NCI-H526 treated with DMSO at 0.1 percent for 48 hours (cell line): ENCODE results near the gene RFWD3.

ENCODE experiments used
- DNase-seq: peaks from one replicate; lab custom pipeline; 2025; lab: John Stamatoyannopoulos, UW

Gene RFWD3

GRCh38 chr16:74578838-74579237, 87.8 kb downstream of the RFWD3 start:
- DNase-seq = no peak

GRCh38 chr16:74578433-74578832, 88.2 kb downstream of the RFWD3 start:
- DNase-seq = no peak

- DNase-seq = no peak
Observed at GRCh38 chr16:74577882-74578366, 88.8 kb downstream of the RFWD3 start.

GRCh38 chr16:74575807-74576643, 90.7 kb downstream of the RFWD3 start:
- DNase-seq = no peak

GRCh38 chr16:74575175-74575806, 91.4 kb downstream of the RFWD3 start:
- DNase-seq = no peak

- no peak for DNase-seq
Observed at GRCh38 chr16:74574146-74574545, 92.5 kb downstream of the RFWD3 start.

- no peak for DNase-seq
Observed at GRCh38 chr16:74573622-74574021, 93.1 kb downstream of the RFWD3 start.
